Epithelial cell of esophagus (primary cell): ENCODE measurements around the gene PSTK.

Source experiments
- DNase-seq: peaks from one replicate; pipeline ENCODE4 v3.0.0; 2010; ENCODE audit warnings: low read depth
- H3K4me3 ChIP-seq: 2 replicates; pipeline ENCODE4 v1.5.1; 2011; ENCODE audit warnings: mild to moderate bottlenecking, low read length, control low read depth
- TF ChIP-seq, protein P1 (sequence below): IDR thresholded peaks from 2 replicates; pipeline ENCODE4 v1.5.1; 2011; ENCODE audit warnings: low read depth, mild to moderate bottlenecking, low read length, control low read depth, inconsistent platforms; ENCODE audit not compliant: insufficient read depth; ENCODE audit errors: missing control alignments

PSTK gene

DNA sequence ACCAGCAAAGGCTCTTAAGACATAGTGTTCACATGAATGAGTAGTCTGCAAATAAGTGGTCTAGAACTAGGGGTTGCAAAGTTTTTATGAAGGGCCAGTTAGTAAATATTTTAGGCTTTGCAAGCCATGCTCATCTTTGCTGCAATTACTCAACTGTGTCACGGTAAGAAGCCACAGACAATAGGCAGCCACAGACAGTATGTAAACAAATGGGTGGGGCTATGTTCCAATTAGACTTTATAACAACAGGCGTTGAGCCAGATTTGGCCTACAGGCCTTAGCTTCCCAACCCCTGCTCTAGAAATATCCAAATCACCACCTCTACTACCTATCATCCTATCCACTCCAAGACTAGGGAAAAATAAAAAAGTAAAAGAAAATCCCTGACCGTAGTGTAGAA lies 19.1 kb downstream of the PSTK start:
- TF ChIP-seq, protein P1, sequence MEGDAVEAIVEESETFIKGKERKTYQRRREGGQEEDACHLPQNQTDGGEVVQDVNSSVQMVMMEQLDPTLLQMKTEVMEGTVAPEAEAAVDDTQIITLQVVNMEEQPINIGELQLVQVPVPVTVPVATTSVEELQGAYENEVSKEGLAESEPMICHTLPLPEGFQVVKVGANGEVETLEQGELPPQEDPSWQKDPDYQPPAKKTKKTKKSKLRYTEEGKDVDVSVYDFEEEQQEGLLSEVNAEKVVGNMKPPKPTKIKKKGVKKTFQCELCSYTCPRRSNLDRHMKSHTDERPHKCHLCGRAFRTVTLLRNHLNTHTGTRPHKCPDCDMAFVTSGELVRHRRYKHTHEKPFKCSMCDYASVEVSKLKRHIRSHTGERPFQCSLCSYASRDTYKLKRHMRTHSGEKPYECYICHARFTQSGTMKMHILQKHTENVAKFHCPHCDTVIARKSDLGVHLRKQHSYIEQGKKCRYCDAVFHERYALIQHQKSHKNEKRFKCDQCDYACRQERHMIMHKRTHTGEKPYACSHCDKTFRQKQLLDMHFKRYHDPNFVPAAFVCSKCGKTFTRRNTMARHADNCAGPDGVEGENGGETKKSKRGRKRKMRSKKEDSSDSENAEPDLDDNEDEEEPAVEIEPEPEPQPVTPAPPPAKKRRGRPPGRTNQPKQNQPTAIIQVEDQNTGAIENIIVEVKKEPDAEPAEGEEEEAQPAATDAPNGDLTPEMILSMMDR: no peak
- peak; percentile 46 for DNase-seq
- H3K4me3 ChIP-seq: no peak overlapping the region

DNA sequence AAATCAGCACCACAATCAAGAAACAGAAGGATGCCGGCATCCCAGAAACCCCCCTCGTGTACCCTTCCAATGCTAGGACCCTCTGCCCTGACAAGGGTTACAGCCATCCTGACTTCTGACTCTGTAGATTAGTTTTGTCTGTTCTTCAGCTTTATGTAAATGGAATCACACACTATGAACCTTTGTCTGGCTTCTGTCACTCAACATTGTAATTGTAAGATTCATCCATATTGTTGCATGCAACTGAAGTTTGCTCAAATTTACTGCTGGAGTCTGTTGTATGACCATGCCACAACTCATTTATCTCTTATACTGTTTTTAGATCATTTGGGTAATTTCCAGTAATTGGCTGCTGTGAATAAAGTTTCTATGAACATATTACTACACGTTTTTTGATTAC lies 20.0 kb downstream of the PSTK start:
- TF ChIP-seq, protein P1: no peak

DNA sequence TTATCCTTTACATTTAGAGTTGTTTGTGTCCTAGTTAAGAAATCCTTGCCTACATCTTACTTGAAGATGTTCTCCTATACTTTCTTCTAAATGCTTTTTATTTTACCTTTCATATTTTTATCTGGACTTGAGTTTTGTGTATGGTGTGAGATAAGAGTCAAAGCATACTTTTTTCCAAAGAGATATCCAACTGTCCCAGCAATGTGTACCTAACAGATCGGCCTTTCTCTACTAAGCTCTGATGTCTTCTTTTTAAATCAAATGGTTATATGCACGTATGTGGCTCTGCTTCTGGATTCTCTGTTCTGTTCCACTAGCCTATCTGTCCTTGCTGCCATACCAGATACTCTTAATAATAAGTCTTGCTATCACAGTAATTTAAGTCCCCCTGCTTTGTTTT lies 21.2 kb downstream of the PSTK start:
- TF ChIP-seq, protein P1: no peak
- H3K4me3 ChIP-seq: no peak overlapping the region
- no peak for DNase-seq

More for the DNA sequence above, 20.0 kb downstream of the PSTK start:
- H3K4me3 ChIP-seq: no peak overlapping the region
- DNase-seq: no peak

DNA sequence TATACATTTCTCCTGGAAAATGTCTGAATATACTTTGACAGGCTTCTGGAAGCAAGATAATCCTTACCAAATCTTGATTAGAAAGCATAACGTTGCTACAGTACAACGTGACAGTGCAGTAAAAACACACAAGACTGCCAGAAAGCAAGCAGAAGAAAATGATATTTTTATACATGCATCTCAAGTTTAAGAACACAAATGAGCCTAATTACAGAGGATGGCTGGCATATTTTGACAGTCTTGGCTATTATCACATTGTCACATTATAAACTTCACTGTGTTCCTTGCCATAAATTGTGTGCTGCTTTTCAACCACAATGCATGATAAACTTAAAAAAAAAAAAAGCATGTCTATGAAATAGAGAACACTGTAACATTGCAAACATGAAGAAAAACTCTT lies 24.1 kb downstream of the PSTK start:
- TF ChIP-seq, protein P1: no peak
- no peak for DNase-seq
- H3K4me3 ChIP-seq: no peak overlapping the region

DNA sequence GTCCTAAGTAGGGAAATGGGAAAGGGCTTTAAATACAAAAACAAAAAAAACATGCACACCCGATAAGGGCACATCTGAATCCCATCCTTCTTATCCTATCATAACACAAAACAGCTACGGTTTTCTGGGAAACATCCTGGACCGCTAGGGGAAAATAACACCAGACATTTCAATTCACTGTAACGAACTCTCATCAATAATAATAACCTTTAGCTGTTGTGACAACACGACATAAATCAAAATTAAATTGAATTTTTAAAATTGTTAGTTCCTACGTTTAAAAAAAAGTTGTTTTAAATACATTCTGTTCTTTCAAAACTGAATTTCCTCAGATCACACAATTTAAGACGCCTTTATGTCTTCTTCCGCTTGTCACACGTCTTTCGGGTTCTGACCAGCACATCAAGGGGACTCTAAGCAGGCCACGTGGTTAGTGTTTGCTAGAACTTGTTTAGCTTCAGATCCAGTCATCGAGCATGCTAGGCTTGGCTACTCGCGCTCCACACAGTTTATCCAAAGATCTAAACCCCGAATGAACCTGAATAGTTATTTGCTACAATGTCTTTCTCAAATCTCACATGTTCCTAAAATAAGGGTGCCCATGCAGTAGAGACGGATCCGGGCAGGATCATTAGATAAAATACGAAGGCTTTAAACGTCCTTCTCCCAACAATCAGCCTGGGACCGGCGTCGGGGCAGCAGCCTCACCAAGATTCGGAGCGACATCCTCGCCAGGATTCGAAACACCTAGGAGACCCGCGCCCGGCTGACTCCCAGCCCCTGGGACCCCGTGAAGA lies 27.6 kb downstream of the PSTK start:
- TF ChIP-seq, protein P1: no peak
- H3K4me3 ChIP-seq: peak overlapping the region; percentile 93
- peak; percentile 83 for DNase-seq

DNA sequence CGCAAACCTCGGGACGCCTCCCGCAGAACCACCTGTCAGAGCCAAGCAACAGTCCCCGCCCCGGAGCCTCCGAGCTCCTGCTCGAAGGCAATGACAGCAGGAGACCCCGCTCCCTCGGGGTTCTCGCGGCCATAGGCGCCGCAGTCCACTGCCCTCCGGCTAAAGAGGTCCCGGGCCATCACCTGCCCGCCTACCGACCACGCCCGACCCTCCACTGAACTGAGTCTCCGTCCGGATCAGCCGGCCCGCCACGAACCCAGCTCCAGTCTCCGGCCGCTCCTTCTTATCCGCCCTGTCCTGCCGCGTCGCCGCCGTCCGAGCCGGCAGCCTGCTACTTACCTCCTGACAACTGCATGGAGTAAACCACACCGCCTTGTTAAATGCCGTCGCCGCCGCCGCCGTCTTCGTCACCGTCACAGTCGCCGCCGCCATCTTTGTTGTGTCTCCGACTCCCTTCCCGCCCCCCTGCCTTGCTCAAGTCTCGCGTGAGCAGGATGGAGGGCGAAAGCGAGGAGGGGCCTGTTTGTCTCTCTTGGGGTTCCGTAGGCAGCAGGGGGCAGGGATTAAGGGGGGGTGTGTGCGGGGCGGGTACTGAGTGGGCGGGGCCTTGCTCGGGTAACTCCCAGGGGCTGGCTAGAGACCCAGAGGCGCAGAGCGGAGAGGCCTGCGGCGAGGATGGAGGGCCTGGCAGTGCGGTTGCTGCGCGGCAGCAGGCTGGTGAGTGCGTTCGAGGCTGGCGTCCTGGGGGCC lies 28.3 kb downstream of the PSTK start, which contains the start of the genes ACADSB and IKZF5:
ACADSB (plus strand) TSS at position 652 of the 750 bp plus-strand sequence; CDS start at position 676, 24 bp downstream.
IKZF5 (minus strand) TSS at position 441 of the 750 bp plus-strand sequence. CDS start 10,170 bp downstream, outside the sequence.
- peak within 1 kb of the TSS; percentile 93 for H3K4me3 ChIP-seq
- DNase-seq: peak; percentile 99
- TF ChIP-seq, protein P1: no peak
